ENCODE data around the gene OSBPL5.

The OSBPL5 gene

DNA sequence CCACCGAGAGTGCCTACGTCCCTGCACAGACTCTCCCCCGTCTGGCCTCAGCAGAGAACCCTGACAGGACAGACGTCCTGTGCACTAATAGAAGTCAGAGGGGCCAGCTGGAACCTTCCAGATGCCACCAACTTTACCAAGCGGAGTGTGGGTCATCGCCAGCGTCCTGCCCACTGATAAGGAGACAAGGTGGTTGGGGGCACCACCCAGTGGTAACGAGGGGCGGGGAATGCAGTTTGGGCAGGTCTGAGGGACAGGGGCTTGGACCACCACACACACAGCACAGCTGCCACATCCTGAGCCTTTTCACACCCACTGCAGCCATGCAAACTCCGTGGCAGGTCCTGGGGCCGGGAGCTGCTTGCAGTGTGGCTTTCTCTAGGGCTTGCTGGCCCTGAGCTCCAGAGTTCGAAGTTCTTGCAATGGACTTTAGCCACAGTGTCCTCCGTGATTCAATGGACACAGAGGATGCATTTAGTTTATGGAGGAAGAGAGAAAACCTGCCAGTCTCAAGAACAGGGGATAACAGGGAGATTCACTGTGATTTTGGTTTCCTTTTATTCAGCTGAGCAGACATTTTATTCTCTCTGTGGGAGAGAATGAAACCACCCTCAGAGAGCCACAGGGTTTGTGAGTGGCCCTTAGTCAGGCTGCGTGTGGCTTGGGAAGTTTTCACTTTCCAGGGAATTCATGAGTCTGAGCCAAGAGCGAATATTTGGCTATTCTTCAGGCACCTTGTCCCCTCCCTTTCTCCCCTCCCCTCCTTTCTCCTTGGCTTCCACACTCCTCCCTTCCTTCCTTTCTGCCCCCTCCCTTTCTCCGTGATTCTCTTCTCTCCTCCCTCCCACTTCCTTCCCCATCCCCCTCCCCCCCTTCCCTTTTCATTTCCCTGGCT is 40.4 kb upstream of the OSBPL5 start:
- no peaks in the 10 kb centered on the region for H3K4me1 ChIP-seq (ENCODE audit: low read length)
- H2AFZ ChIP-seq (ENCODE audit: low read depth, low read length), result no peak overlapping the region
- no peaks in the 10 kb centered on the region for H4K20me1 ChIP-seq (ENCODE audit: insufficient read depth, low read length)
- H3K9me3 ChIP-seq (ENCODE audit: insufficient read depth, low read length), result no peaks in the 10 kb centered on the region
- H3K4me3 ChIP-seq (ENCODE audit: low read length), result no peak overlapping the region
- no peak overlapping the region for H3K27ac ChIP-seq (ENCODE audit: low read length)
- no peaks in the 10 kb centered on the region for H3K79me2 ChIP-seq (ENCODE audit: low read length)
- no peak overlapping the region for H3K4me2 ChIP-seq (ENCODE audit: low read length)
- H3K9ac ChIP-seq (ENCODE audit: low read length), result no peak overlapping the region
- no peaks in the 10 kb centered on the region for H3K36me3 ChIP-seq (replicated peaks; ENCODE audit: low read depth, low read length)
- no peak for TF ChIP-seq EZH2phosphoT487 (IDR thresholded peaks at IDR 0.05; ENCODE audit: low read depth)
- TF ChIP-seq, protein P1, sequence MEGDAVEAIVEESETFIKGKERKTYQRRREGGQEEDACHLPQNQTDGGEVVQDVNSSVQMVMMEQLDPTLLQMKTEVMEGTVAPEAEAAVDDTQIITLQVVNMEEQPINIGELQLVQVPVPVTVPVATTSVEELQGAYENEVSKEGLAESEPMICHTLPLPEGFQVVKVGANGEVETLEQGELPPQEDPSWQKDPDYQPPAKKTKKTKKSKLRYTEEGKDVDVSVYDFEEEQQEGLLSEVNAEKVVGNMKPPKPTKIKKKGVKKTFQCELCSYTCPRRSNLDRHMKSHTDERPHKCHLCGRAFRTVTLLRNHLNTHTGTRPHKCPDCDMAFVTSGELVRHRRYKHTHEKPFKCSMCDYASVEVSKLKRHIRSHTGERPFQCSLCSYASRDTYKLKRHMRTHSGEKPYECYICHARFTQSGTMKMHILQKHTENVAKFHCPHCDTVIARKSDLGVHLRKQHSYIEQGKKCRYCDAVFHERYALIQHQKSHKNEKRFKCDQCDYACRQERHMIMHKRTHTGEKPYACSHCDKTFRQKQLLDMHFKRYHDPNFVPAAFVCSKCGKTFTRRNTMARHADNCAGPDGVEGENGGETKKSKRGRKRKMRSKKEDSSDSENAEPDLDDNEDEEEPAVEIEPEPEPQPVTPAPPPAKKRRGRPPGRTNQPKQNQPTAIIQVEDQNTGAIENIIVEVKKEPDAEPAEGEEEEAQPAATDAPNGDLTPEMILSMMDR (IDR thresholded peaks at IDR 0.05; ENCODE audit: low read depth, low read length), result no peak
- 0 out of 2 replicates have a peak, but pooled peaks cover 3% of the 10 kb centered on the region for H3K27me3 ChIP-seq (ENCODE audit: low read depth, low read length)

DNA sequence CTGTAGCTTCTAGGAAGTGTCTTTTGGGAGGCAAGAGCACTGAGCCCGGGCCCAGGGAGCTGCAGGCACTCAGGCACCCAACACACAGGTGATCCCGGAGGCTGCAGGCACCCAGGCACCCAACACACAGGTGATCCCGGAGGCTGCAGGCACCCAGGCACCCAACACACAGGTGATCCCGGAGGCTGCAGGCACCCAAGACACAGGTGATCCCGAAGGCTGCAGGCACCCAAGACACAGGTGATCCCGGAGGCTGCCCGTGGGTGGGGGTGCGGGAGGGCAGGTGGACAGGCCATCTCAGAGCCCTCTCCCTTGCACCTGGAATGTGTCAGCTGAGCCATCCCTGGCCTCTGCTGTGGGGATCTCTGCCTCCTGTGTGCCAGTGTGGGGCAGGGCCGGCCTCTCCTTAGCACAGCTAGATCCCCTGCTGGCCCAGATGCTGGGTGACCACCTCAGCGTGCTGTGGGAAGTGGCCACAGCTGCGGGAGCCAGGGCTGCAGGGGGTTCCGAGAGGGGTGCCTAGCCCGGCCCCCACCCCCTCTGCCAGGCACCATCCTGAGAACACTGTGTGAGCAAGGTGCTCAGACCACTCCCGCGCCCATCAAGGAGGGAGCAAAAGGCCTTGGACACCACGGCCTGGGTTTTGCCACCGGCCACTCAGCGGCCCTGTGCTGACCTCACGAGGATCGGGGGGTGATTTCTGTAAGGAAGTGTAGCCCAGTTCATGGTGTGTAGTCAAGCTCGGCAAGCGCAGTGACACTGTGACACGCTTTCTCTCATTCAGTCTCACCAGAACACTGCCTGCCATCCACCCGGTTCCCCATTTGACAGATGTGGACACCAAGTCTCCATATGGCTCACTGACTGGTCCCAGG is 39.3 kb upstream of the OSBPL5 start:
- H3K4me2 ChIP-seq (ENCODE audit: low read length), result no peak overlapping the region
- H3K4me1 ChIP-seq (ENCODE audit: low read length), result no peaks in the 10 kb centered on the region
- no peaks in the 10 kb centered on the region for H3K79me2 ChIP-seq (ENCODE audit: low read length)
- TF ChIP-seq, protein P1 (IDR thresholded peaks at IDR 0.05; ENCODE audit: low read depth, low read length), result no peak
- no peak for TF ChIP-seq EZH2phosphoT487 (IDR thresholded peaks at IDR 0.05; ENCODE audit: low read depth)
- H3K27me3 ChIP-seq (ENCODE audit: low read depth, low read length), result peaks cover 6% of the 10 kb centered on the region; the same call in 1 of the 2 replicates
- H2AFZ ChIP-seq (ENCODE audit: low read depth, low read length), result no peak overlapping the region
- H4K20me1 ChIP-seq (ENCODE audit: insufficient read depth, low read length), result no peaks in the 10 kb centered on the region
- H3K27ac ChIP-seq (ENCODE audit: low read length), result no peak overlapping the region
- H3K36me3 ChIP-seq (replicated peaks; ENCODE audit: low read depth, low read length), result no peaks in the 10 kb centered on the region
- H3K4me3 ChIP-seq (ENCODE audit: low read length), result no peak overlapping the region
- H3K9ac ChIP-seq (ENCODE audit: low read length), result no peak overlapping the region
- no peaks in the 10 kb centered on the region for H3K9me3 ChIP-seq (ENCODE audit: insufficient read depth, low read length)

DNA sequence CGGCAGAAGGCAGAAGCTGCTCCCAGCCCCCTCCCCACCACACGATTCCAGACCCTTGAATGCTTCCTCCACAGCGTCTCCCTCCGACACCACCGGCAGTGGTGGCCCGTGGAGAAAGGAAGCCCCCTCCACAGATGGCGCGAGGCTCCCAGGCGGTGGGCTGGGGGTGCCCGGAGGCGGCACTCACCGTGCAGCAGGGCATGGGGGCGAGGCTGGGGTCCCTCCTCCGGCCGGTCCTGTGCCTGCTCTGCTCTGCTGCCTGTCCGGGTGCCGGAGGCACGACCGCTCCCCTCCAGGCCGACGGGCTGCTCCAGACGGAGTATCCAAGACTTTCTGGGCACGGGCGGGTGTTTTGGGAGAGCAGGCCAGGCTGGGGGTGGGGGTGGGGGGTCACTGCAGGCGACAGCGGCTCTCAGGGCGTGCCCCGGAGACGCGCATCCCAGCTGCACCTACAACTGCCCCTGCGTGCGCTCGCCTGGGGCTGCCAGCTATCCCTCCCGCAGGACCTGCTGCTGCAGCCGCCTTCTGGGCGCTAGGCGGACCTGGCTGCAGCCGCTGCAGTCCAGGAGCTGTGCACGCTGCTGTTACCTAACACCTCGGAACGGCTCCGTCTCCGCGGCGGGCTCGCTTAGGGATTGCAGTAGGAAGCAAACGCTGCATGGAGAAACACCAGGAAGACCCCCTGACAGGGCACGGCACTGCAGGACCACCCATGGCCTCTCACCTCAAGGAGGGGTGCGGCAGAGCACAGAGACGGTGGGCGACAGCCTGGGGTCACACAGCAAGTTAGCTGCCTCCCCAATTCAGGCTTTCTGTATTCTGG is 38.3 kb upstream of the OSBPL5 start:
- Histone ChIP-seq H2AFZ (ENCODE audit: low read depth, low read length) (no peak overlapping the region), H3K4me2 (ENCODE audit: low read length) (no peak overlapping the region), H3K79me2 (ENCODE audit: low read length) (no peaks in the 10 kb centered on the region), H3K27me3 (ENCODE audit: low read depth, low read length) (peaks cover 5% of the 10 kb centered on the region; the same call in 1 of the 2 replicates), H3K9ac (ENCODE audit: low read length) (no peak overlapping the region), H3K4me1 (ENCODE audit: low read length) (no peaks in the 10 kb centered on the region), H4K20me1 (ENCODE audit: insufficient read depth, low read length) (no peaks in the 10 kb centered on the region), H3K27ac (ENCODE audit: low read length) (no peak overlapping the region), H3K9me3 (ENCODE audit: insufficient read depth, low read length) (no peaks in the 10 kb centered on the region), H3K36me3 (replicated peaks; ENCODE audit: low read depth, low read length) (no peaks in the 10 kb centered on the region), H3K4me3 (ENCODE audit: low read length) (no peak overlapping the region)
- TF ChIP-seq, protein P1 (IDR thresholded peaks at IDR 0.05; ENCODE audit: low read depth, low read length), result no peak
- no peak for TF ChIP-seq EZH2phosphoT487 (IDR thresholded peaks at IDR 0.05; ENCODE audit: low read depth)
